ENCODE results near the gene JAK1. TPM values are rescaled to one million over a fixed set of nuclear protein-coding genes. Genes with fewer than 3 reads are reported as not detected.

JAK1 gene
- polyA plus RNA-seq, 1 donor from 2014 or later, result 26.8 TPM

GRCh38 chr1:64848136-64848535 is 118.2 kb downstream of the JAK1 start (continued):
- TF ChIP-seq RAD21 (conservative IDR thresholded peaks at IDR 0.05), result no peak

GRCh38 chr1:64847666-64848065 is 118.7 kb downstream of the JAK1 start:
- H3K36me3 ChIP-seq (ENCODE audit: insufficient read depth, low read length), result no peaks in the 10 kb centered on the region
- no peak overlapping the region for H3K4me2 ChIP-seq (ENCODE audit: low read length)
- H4K20me1 ChIP-seq (ENCODE audit: insufficient read depth), result no peaks in the 10 kb centered on the region
- H3K27ac ChIP-seq (ENCODE audit: low read length), result no peak overlapping the region
- H3K4me3 ChIP-seq (ENCODE audit: low read length), result no peak overlapping the region
- H3K9me2 ChIP-seq (ENCODE audit: insufficient read depth, low read length), result no peaks in the 10 kb centered on the region
- H3K9me3 ChIP-seq (ENCODE audit: low read length), result no peaks in the 10 kb centered on the region
- H3K9ac ChIP-seq (ENCODE audit: low read length), result no peak overlapping the region
- H2AFZ ChIP-seq (ENCODE audit: low read depth, low read length), result no peak overlapping the region
- H3F3A ChIP-seq (ENCODE audit: insufficient read depth, low read length, poor library complexity, severe bottlenecking), result no peaks in the 10 kb centered on the region
- H3K27me3 ChIP-seq (ENCODE audit: insufficient read depth, low read depth, low read length), result no peaks in the 10 kb centered on the region
- TF ChIP-seq TAF1 (IDR thresholded peaks at IDR 0.05; ENCODE audit: low read depth) (no peak), EP300 (conservative IDR thresholded peaks at IDR 0.05; ENCODE audit: poor library complexity, severe bottlenecking) (no peak), REST (IDR thresholded peaks at IDR 0.05; ENCODE audit: borderline replicate concordance) (no peak), POLR2AphosphoS5 (IDR thresholded peaks at IDR 0.05) (no peak)
- no peaks in the 10 kb centered on the region for H3K79me2 ChIP-seq (replicated peaks; ENCODE audit: insufficient read depth, low read length)

- Histone ChIP-seq H3F3A (ENCODE audit: insufficient read depth, low read length, poor library complexity, severe bottlenecking) (no peaks in the 10 kb centered on the region), H3K27me3 (ENCODE audit: insufficient read depth, low read depth, low read length) (no peaks in the 10 kb centered on the region), H4K20me1 (ENCODE audit: insufficient read depth) (no peaks in the 10 kb centered on the region), H3K79me2 (replicated peaks; ENCODE audit: insufficient read depth, low read length) (no peaks in the 10 kb centered on the region), H3K9me2 (ENCODE audit: insufficient read depth, low read length) (no peaks in the 10 kb centered on the region), H3K4me2 (ENCODE audit: low read length) (no peak overlapping the region), H3K36me3 (ENCODE audit: insufficient read depth, low read length) (no peaks in the 10 kb centered on the region), H3K9ac (ENCODE audit: low read length) (no peak overlapping the region), H3K9me3 (ENCODE audit: low read length) (no peaks in the 10 kb centered on the region), H3K4me3 (ENCODE audit: low read length) (no peak overlapping the region), H2AFZ (ENCODE audit: low read depth, low read length) (no peak overlapping the region), H3K27ac (ENCODE audit: low read length) (no peak overlapping the region)
- TF ChIP-seq REST (IDR thresholded peaks at IDR 0.05; ENCODE audit: borderline replicate concordance) (no peak), CTCF (IDR thresholded peaks at IDR 0.05; ENCODE audit: poor library complexity, severe bottlenecking) (no peak), EP300 (conservative IDR thresholded peaks at IDR 0.05; ENCODE audit: poor library complexity, severe bottlenecking) (no peak), RAD21 (conservative IDR thresholded peaks at IDR 0.05) (no peak), MXI1 (conservative IDR thresholded peaks at IDR 0.05; ENCODE audit: poor library complexity, severe bottlenecking) (no peak), POLR2AphosphoS5 (IDR thresholded peaks at IDR 0.05) (no peak), EZH2 (IDR thresholded peaks at IDR 0.05; ENCODE audit: borderline replicate concordance, insufficient read depth, low read length, poor library complexity, severe bottlenecking) (no peak), TAF1 (IDR thresholded peaks at IDR 0.05; ENCODE audit: low read depth) (no peak)
Observed at GRCh38 chr1:64846573-64847430, 119.5 kb downstream of the JAK1 start.
